ENCODE results near the gene HOXA3.

The HOXA3 gene

GRCh38 chr7:27178366-27178765, 26.0 kb upstream of the HOXA3 start:
- no peak for DNase-seq (ENCODE audit: low read depth in 3 of 3)

- DNase-seq (ENCODE audit: low read depth in 3 of 3): no peak
These were observed 25.5 kb upstream of the HOXA3 start for GRCh38 chr7:27177795-27178320.

- no peak for DNase-seq (ENCODE audit: low read depth in 3 of 3)
These were observed 24.8 kb upstream of the HOXA3 start for GRCh38 chr7:27176962-27177794.

- DNase-seq (ENCODE audit: low read depth in 3 of 3): no peak
These were observed 24.1 kb upstream of the HOXA3 start for GRCh38 chr7:27176524-27176845.

GRCh38 chr7:27175626-27176523, 23.5 kb upstream of the HOXA3 start:
- DNase-seq (ENCODE audit: low read depth in 3 of 3): no peak

GRCh38 chr7:27174874-27175625, 22.7 kb upstream of the HOXA3 start:
- DNase-seq (ENCODE audit: low read depth in 3 of 3): no peak

- no peak for DNase-seq (ENCODE audit: low read depth in 3 of 3)
These were observed 21.8 kb upstream of the HOXA3 start, which contains the start of gene HOXA10 for GRCh38 chr7:27173956-27174873. Gene HOXA10, minus strand, starts transcription at chr7:27174320. Its CDS starts 14 bp downstream, at chr7:27174306.

GRCh38 chr7:27173511-27173955, 21.1 kb upstream of the HOXA3 start:
- DNase-seq (ENCODE audit: low read depth in 3 of 3): no peak

- DNase-seq (ENCODE audit: low read depth in 3 of 3): no peak
These were observed 20.6 kb upstream of the HOXA3 start for GRCh38 chr7:27172823-27173510.

- no peak for DNase-seq (ENCODE audit: low read depth in 3 of 3)
These were observed 20.0 kb upstream of the HOXA3 start for GRCh38 chr7:27172315-27172774.

- DNase-seq (ENCODE audit: low read depth in 3 of 3): no peak
These were observed 19.4 kb upstream of the HOXA3 start for GRCh38 chr7:27171637-27172314.

- DNase-seq (ENCODE audit: low read depth in 3 of 3): no peak
These were observed 18.9 kb upstream of the HOXA3 start for GRCh38 chr7:27171325-27171636.

- no peak for DNase-seq (ENCODE audit: low read depth in 3 of 3)
These were observed 18.3 kb upstream of the HOXA3 start for GRCh38 chr7:27170426-27171324.

- DNase-seq (ENCODE audit: low read depth in 3 of 3): no peak
These were observed 17.5 kb upstream of the HOXA3 start for GRCh38 chr7:27169658-27170425.

GRCh38 chr7:27168265-27168947, 16.0 kb upstream of the HOXA3 start:
- no peak for DNase-seq (ENCODE audit: low read depth in 3 of 3)

- DNase-seq (ENCODE audit: low read depth in 3 of 3): no peak
These were observed 15.5 kb upstream of the HOXA3 start for GRCh38 chr7:27167916-27168264.
